DMS 273 (cell line): Measurements from ENCODE around the gene KCNQ5.

Source experiments
- DNase-seq: peaks from one replicate; lab custom pipeline; 2025; ENCODE audit not compliant: unreplicated experiment; lab: John Stamatoyannopoulos, UW

Gene KCNQ5

DNA sequence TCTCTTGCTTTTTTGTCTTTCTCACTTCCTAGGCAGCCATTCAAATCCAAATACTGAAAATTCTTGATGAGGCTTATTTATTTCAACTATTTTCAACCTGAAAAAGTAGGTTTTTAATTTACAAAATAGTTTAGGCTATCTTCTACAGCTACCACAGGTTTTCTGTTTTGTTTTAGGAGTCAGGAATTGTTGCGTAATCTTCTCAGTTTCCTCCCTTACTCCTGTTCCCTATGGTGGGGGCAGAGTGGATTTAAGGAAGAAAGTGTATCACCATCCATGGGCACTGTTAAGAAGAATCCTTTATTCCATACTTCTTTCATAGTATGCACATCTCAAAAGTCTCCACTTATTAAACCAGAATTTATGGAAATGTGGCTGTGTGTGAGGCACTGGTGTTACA lies 421.0 kb downstream of the KCNQ5 start:
- DNase-seq, result no peak

DNA sequence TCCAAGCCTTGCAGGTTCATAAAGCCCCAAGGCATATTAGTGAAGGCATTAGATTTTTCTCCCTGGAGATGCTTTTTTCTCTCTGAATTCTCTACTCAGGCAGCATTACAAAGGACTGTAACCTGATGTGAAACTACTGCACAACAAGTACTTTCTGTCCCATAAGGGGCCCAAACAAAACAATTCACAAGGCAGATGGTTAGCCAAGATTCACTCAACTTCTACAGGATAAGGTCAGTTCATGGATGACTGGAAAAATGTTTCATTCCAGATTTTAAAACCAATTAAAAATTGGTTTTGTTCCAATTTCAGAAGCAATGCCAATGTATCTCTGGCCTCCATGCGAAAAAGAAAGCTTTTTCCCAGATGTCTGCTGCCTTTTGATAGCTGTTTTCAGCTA lies 421.6 kb downstream of the KCNQ5 start:
- DNase-seq, result no peak

GRCh38 chr6:73045609-73046008 lies 423.7 kb downstream of the KCNQ5 start:
- DNase-seq, result no peak

DNA sequence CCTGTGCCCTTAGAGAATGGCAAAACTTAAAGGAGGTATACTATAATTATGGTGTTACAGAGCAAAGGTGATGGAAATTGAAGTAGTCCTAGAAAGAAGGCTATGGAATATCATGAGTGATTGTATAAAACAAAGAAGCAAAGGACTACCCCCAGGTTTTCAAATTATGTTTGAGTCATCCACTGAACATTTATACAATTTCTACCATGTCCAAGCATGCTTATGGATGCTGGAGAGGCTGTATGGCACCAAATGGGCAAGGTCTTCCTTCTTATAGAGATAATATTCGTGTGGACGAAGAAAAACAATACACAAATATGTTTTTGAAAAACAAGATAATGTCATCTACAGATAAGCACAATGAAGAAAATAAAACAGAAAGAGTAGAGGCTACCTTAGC lies 425.9 kb downstream of the KCNQ5 start:
- no peak for DNase-seq

DNA sequence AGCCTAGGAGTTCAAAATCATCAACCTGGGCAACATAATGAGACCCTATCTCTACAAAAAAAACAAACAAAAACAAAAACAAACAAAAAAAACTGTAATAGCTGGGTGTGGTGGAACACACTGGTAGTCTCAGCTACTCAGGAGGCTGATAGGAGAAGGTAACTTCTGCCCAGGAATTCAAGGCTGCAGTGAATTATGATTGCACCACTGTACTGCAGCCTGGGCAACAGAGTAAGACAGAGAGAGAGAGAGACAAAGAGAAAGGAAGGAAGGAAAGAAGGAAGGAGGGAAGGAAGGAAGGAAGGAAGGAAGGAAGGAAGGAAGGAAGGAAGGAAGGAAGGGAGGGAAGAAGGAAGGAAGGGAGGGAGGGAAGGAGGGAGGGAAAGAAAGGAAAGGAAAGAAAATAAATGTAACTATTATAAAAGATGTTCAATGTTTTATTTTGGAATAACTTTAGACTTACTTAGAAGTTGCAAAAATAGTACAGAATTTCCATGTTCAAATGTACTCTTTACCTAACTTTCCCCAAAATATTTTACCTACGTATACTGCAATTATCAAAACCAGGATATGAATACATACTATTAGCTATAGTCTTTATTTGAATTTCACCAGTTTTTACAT lies 428.2 kb downstream of the KCNQ5 start:
- DNase-seq, result no peak

DNA sequence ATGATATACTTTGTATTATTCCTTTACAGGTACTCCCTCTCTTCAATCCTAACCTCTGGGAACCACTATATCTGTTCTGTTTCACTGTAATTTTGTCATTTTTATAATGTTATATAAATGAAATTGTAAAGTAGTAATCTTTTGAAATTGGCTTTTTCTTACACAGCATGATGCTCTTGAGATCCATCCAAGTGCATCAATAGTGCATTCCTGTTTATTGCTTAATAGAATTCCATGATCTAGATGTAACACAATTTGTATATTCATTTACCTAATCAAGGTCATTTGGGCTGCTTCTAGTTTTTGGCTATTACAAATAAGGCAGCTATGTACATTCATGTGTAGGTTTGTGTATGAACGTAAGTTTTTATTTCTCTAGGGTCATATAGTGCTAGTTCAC lies 428.8 kb downstream of the KCNQ5 start:
- DNase-seq, result no peak

- no peak for DNase-seq
Measured at GRCh38 chr6:73051147-73051546, 429.3 kb downstream of the KCNQ5 start.

DNA sequence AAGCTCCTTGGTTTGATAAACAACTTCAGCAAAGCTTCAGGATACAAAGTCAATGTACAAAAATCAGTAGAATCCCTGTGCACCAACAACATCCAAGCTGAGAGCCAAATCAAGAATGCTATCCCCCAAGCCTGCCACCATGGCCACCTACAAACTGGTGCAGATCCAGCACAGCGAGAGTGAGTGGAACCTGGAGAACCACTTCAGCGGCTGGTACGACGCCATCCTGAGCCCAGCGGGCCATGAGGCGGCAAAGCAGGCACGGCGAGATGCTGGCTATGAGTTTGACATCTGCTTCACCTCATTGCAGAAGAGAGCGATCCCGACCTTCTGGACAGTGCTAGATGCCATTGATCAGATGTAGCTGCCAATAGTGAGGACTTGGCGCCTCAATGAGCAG lies 433.1 kb downstream of the KCNQ5 start:
- no peak for DNase-seq

DNA sequence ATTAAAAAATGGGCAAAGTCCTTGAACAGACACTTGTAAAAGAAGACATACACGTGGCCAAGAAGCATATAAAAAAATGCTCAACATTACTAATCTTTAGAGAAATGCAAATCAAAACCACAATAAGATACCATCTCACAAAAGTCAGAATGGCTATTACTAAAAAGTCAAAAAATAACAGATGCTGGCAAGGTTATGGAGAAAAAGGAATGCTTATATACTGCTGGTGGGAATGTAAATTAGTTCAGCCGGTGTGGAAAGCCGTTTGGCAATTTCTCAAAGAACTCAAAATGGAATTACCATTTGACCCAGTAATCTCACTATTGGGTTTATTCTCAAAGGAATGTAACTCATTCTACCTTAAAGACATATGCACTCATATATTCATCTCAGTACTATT lies 436.9 kb downstream of the KCNQ5 start:
- no peak for DNase-seq

GRCh38 chr6:73062130-73062529 lies 440.3 kb downstream of the KCNQ5 start:
- DNase-seq, result peak; percentile 4

DNA sequence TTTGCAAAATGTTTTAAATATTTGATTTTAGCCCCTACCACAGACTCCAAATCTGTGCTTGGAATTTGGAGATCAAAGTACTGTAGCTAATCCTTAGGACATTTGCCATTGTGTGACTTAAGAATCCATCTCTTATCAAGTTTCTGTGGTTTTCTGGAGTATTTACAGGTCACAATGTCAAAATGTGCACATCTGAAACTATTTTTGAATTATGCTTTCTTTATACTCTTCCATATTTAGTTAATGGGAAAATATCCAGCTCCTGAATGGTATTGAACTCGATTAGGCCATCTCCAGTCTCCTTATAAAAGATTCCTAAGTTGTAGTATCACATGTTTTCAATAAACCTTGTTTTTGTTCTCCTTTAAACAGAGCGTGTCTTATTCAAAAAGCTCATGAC lies 441.0 kb downstream of the KCNQ5 start:
- DNase-seq, result no peak

- no peak for DNase-seq
Measured at GRCh38 chr6:73064266-73064665, 442.4 kb downstream of the KCNQ5 start.

GRCh38 chr6:73073238-73073637 lies 451.4 kb downstream of the KCNQ5 start:
- no peak for DNase-seq

GRCh38 chr6:73074175-73074574 lies 452.3 kb downstream of the KCNQ5 start:
- DNase-seq, result no peak

DNA sequence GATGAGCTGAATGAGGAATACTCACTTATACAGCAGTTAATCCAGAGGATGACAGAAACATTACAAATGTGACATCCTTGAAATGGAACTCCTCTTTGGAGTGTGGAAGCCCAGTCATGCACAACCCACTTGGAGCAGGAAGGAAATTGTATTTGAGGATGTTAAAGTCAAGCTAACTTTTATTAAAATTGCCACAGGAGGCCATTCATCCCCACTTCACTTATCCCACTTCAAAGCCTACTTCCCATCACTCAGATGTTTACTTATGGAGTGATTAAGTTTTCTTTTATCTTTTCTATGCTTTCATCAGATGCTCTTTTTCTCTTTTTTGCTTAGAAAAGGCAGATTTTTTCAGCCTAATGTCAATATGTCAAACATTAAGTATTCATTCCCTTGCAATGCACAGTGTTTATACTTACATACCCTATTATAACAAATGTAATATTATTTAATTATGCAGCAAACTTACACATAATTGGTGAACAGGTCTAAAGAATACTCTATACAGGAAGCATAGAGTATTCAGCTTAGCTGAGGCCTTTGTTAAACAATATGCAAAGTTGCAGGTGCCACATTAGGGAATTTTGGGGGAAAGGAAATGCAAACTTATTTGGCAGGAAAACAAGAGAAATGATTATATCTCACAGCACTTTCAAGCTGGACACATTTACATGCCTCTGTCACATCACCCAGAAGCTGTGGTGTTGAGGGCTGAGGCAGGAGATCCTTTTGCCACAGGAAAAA lies 454.5 kb downstream of the KCNQ5 start:
- DNase-seq, result no peak

- no peak for DNase-seq
Measured at GRCh38 chr6:73078333-73078862, 456.5 kb downstream of the KCNQ5 start.

GRCh38 chr6:73078908-73079610 lies 457.2 kb downstream of the KCNQ5 start:
- DNase-seq, result no peak

GRCh38 chr6:73079611-73079955 lies 457.7 kb downstream of the KCNQ5 start:
- no peak for DNase-seq

DNA sequence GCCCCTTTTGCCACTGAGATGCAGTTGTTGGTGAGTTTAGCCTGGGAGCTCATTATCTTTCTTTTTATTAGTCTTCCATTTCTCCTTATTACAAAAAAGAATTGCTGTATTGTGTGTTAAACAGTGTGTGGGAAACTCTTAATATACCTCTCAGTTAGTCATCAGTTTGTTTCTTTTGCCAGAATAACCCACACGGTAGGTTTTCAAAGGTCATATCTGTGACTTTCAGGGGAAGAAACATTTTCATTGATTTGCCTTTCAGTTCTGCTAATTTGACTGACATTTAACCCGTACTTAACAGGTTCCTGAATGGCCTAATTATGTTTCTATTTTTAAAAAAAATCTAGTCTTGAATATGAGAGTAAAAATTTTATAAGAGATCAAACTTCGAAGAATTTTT lies 458.1 kb downstream of the KCNQ5 start:
- DNase-seq, result no peak

GRCh38 chr6:73081955-73082354 lies 460.1 kb downstream of the KCNQ5 start:
- DNase-seq, result no peak

GRCh38 chr6:73083886-73084285 lies 462.0 kb downstream of the KCNQ5 start:
- no peak for DNase-seq

- no peak for DNase-seq
Measured at GRCh38 chr6:73085443-73085871, 463.6 kb downstream of the KCNQ5 start.
